Gastroesophageal sphincter (tissue), 2 donors: Measurements from ENCODE around the gene COL6A2.

Source experiments
- POLR2A ChIP-seq, 2 donors: fragments of 450-650 bp; IDR thresholded peaks; one replicate each; pipeline ENCODE4 v1.6.1; 2017; ENCODE audit warnings: antibody characterized with exemption in 2 of 2, mild to moderate bottlenecking in 2 of 2, moderate library complexity in 1 of 2
- POLR2AphosphoS5 ChIP-seq: sonication (generic); formaldehyde crosslinking; IDR thresholded peaks from one replicate; pipeline ENCODE4 v1.6.1; 2017; ENCODE audit warnings: antibody characterized with exemption

- no peak for TF ChIP-seq POLR2A (IDR thresholded peaks at IDR 0.05)
- no peak for TF ChIP-seq POLR2AphosphoS5
These were observed 60.1 kb downstream of the COL6A2 start for GRCh38 chr21:46157987-46158451.
